AG04449 (cell line): ENCODE measurements around the gene PRKCE.

Experiments used
- CTCF ChIA-PET: fragments of 350-600 bp; formaldehyde crosslinking; extraction: SDS; loops from one replicate; lab custom pipeline; 2021; ENCODE audit warnings: antibody characterized with exemption; lab: Yijun Ruan, JAX
- POLR2A ChIA-PET: fragments of 400-600, 350-600 bp; formaldehyde crosslinking; extraction: SDS; loops from one replicate; lab custom pipeline; 2020; ENCODE audit warnings: antibody characterized with exemption, inconsistent platforms; lab: Yijun Ruan, JAX
- DNase-seq: peaks from one replicate; pipeline ENCODE4 v3.0.0-alpha.2; 2010; ENCODE audit warnings: low read depth, low spot score
- H3K4me3 ChIP-seq: 2 replicates; pipeline ENCODE4 v1.5.1; 2011; ENCODE audit warnings: low read depth, mild to moderate bottlenecking, control low read depth, low read length
- TF ChIP-seq, protein P1 (sequence below): IDR thresholded peaks from one replicate; pipeline ENCODE4 v1.5.1; 2011; ENCODE audit warnings: mild to moderate bottlenecking, moderate library complexity, low read length, control low read depth, inconsistent platforms; ENCODE audit not compliant: insufficient read depth; ENCODE audit errors: missing control alignments

PRKCE gene

DNA sequence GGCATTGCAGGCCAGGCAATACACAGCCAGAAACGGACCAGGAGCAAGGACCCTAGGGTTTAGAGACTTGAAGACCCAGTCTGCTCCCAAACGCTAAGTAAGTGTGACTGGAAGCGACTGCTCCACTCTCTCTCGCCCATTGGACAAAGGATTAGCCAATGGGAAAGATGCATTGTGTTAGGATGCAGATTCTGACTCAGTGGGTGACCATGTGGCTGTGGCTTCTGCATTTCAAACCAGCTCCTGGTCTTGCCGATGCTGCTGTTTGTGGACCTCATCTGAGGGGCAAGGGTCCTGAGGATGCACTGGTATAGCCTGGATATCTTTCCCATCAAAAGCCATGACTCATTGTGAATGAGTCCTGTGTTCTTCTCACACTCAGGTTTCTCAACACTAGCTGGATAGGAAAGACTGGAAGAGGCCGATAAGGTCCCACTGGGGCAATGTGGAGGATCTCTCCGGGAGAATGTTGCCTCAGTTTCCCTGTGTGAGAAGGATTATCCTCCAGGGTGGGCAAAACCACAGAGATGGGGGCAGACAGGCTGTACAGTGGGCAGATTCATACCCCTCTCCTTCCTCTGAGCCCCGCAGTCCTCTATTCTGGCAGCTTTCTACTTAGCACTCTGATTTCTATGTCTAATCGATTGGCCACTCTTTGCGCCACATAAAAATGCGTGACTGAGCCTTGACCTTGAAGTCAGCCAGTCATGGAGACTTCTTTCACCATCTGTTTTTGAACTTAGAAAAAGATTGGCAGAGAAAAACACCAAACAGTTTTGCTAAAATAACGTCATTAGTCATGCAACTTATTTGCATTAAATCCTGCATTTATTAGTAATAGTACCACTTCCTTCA, 257.1 kb downstream of the PRKCE start:
- DNase-seq: no peak
- TF ChIP-seq, protein P1, sequence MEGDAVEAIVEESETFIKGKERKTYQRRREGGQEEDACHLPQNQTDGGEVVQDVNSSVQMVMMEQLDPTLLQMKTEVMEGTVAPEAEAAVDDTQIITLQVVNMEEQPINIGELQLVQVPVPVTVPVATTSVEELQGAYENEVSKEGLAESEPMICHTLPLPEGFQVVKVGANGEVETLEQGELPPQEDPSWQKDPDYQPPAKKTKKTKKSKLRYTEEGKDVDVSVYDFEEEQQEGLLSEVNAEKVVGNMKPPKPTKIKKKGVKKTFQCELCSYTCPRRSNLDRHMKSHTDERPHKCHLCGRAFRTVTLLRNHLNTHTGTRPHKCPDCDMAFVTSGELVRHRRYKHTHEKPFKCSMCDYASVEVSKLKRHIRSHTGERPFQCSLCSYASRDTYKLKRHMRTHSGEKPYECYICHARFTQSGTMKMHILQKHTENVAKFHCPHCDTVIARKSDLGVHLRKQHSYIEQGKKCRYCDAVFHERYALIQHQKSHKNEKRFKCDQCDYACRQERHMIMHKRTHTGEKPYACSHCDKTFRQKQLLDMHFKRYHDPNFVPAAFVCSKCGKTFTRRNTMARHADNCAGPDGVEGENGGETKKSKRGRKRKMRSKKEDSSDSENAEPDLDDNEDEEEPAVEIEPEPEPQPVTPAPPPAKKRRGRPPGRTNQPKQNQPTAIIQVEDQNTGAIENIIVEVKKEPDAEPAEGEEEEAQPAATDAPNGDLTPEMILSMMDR: no peak
- POLR2A ChIA-PET: no interaction called here

DNA sequence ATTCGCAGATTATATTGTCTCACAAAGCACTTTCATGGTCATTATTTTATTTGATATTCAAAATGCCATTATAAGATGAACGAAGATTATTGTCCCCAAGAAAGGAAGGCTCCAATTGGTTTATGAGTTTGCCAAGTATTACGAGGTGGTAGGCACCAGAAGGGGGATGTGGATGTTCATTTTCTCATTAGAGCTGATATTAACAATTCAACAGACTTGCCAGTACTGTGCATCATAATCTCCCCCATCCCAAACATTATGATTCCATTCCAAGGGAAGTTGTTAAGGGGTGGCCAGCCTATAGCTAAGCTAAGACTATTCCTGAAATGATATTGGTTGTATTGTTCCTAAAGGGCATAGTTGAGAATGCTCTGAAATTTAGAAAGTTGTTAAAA, 257.7 kb downstream of the PRKCE start:
- TF ChIP-seq, protein P1: no peak
- ChIA-PET CTCF (interaction anchor here (1.5 kb wide), 1 partner anchor 27 kb away, joined by 5 read pairs; no protein-coding TSS in a partner anchor), POLR2A (no interaction called here)
- no peak for DNase-seq
- H3K4me3 ChIP-seq: no peak overlapping the region

More for the DNA sequence above, 257.1 kb downstream of the PRKCE start:
- no peak overlapping the region for H3K4me3 ChIP-seq
- CTCF ChIA-PET: interaction anchor here (1.5 kb wide), 1 partner anchor 27 kb away, joined by 5 read pairs; no protein-coding TSS in a partner anchor

DNA sequence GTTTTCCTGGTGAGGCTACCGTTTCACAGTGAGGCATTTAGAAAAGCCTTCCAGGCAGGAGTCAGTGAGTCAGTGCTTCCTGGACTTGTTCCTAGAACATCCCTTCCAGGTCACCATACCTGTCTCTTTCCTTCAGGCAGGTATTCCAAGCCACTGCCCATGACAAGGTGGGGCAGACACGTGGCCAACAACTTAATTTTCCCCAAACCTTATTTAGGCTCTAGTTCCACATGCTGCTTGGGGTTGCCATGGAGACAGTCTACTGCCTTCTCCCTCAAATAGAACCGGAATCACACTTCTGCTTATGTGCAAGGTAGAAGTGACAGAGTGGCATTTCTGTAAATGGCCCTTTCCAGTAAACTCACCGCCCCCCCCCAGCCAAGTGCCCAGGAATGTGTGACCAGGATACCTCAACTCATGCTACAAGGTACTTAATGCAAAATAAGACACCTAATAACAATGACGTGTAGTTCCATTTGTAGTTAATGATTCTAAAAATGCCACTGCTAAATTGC, 258.3 kb downstream of the PRKCE start:
- ChIA-PET POLR2A (no interaction called here), CTCF (interaction anchor here (1.5 kb wide), 1 partner anchor 26 kb away, joined by 5 read pairs; no protein-coding TSS in a partner anchor)
- DNase-seq: no peak
- TF ChIP-seq, protein P1: no peak
- no peak overlapping the region for H3K4me3 ChIP-seq

DNA sequence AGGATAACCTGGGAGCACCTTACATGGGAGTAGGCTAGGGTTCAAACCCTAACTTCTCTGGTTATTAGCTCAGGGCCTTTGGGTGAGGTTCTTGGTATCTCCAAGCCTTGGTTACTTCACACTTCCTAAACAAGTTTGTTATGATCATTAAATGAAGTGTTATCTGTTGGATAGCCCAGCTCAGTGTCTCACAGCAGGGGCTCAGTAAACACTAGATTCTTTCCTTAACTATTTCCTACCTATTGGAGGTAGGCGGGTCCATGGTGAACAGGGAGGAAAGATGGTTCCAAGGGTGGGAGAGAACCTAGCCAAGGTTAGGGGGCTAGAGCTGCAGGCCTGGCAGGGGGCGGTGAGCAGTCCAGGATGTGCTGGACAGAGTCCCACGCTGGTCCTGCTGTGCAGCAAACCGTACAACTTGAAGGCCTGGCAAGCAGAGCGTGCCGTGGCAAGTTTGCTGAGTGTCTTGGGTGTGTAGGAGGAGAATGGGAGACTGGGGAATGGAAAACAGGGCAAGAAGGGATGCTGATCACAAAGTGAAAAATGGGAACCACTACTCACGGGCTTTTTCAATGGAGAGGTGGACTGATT, 259.1 kb downstream of the PRKCE start:
- no peak for DNase-seq
- POLR2A ChIA-PET: no interaction called here
- TF ChIP-seq, protein P1: no peak
- CTCF ChIA-PET: interaction anchor here (1.2 kb wide), 1 partner anchor 15 kb away, joined by 4 read pairs; no protein-coding TSS in a partner anchor
- H3K4me3 ChIP-seq: no peak overlapping the region

DNA sequence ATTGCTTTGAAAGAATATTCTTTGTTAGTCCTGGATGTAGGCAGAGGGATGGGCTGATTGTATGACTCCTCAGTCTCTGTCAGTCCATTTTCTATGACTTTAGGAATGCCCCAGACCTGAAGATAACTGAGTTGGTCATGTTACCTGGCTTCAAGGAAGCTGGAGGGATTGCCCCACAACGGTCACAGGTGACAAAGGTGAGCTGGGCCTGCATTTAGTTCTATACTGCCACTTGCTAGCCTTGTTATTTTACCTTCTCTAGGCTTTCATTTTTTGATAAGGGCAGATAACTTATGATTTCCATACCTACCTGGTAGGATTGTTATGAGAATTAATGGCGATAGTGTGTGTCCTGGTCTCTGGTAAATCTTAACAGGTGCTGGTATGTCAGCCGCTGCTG, 260.1 kb downstream of the PRKCE start:
- TF ChIP-seq, protein P1: no peak
- ChIA-PET CTCF (interaction anchor here (1.2 to 2.4 kb wide), 3 partner anchors 16 to 269 kb away, joined by 4 to 9 read pairs (median 5); no protein-coding TSS in a partner anchor), POLR2A (no interaction called here)
- no peak for DNase-seq
- no peak overlapping the region for H3K4me3 ChIP-seq

DNA sequence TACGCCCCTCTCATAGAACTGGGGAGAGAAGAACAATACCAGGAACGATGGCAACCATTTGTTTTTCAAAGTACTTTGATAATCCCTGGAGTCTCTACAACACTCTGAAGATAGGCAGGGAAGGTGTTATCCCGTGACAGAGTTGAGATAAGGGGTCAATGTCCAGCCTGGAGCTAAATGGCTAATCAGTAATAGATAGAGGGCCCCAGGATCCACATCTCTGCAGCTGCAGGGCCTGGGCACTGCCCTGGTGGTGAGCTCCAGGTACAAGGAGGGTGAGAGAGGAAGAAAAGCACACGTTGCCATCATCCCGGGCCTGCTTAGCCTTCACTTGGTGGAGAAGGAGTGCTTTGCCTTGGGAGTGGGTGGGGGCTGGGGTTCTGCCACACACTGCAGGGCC, 260.6 kb downstream of the PRKCE start:
- ChIA-PET POLR2A (no interaction called here), CTCF (interaction anchor here (1.3 to 2.4 kb wide), 2 partner anchors 24 to 269 kb away, joined by 5 to 9 read pairs; no protein-coding TSS in a partner anchor)
- DNase-seq: no peak
- TF ChIP-seq, protein P1: no peak
- no peak overlapping the region for H3K4me3 ChIP-seq
